HEK293T (cell line): Measurements from ENCODE around the gene NCCRP1.

Experiments
- ARNT ChIP-seq: fragments of 450-650 bp; IDR thresholded peaks from 2 replicates; pipeline ENCODE4 v1.6.1; 2017; ENCODE audit warnings: mild to moderate bottlenecking
- BHLHE40 ChIP-seq: fragments of 450-650 bp; IDR thresholded peaks from 2 replicates; pipeline ENCODE4 v1.6.1; 2016; ENCODE audit warnings: mild to moderate bottlenecking, moderate library complexity, borderline replicate concordance
- FOXK2 ChIP-seq: fragments of 450-650 bp; IDR thresholded peaks from 2 replicates; pipeline ENCODE4 v1.6.1; 2016; ENCODE audit warnings: mild to moderate bottlenecking
- FOXM1 ChIP-seq: fragments of 450-650 bp; IDR thresholded peaks from 2 replicates; pipeline ENCODE4 v1.6.1; 2017; ENCODE audit warnings: mild to moderate bottlenecking, borderline replicate concordance
- L3MBTL2 ChIP-seq: fragments of 450-650 bp; conservative IDR thresholded peaks from 2 replicates; pipeline ENCODE4 v1.6.1; 2016; ENCODE audit warnings: mild to moderate bottlenecking
- LEF1 ChIP-seq: fragments of 450-650 bp; IDR thresholded peaks from 2 replicates; pipeline ENCODE4 v1.6.1; 2017; ENCODE audit warnings: mild to moderate bottlenecking, borderline replicate concordance
- SP1 ChIP-seq: fragments of 450-650 bp; IDR thresholded peaks from 2 replicates; pipeline ENCODE4 v1.6.1; 2017
- SUZ12 ChIP-seq: fragments of 450-650 bp; IDR thresholded peaks from 2 replicates; pipeline ENCODE4 v1.6.1; 2016; ENCODE audit warnings: mild to moderate bottlenecking
- ZNF384 ChIP-seq: fragments of 450-650 bp; IDR thresholded peaks from 2 replicates; pipeline ENCODE4 v1.6.1; 2016

DNA sequence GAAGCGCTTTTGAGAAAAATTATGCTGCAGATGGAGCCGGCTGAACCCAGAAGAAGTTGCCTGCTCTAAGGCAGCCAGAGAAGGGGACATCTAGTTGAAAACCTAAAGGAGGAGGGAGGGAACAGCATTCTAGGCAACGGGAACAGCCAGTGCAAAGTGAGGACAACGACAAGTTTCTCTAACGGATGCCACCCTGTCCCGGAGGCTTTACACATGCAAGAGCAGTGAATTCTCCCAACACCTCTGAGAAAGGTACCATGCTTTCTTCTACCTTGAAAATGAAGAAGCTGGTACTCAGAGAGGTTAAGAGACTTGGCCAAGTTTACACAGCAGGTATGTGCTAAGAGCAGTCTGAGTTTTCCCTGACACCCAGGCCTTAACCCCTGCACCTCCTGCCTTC, 42.2 kb downstream of the NCCRP1 start:
- TF ChIP-seq ZNF384 (no peak), ARNT (no peak), L3MBTL2 (no peak), BHLHE40 (no peak), FOXK2 (no peak), SUZ12 (no peak), FOXM1 (no peak), SP1 (no peak), LEF1 (no peak)
